H1 (cell line): ENCODE data around the gene SIN3B. TPM values are rescaled to one million over a fixed set of nuclear protein-coding genes. Genes with fewer than 3 reads are reported as not detected.

ENCODE experiments used
- CTCF ChIA-PET: fragments of 300-600 bp; sonication (Branson Sonifier 250); formaldehyde crosslinking; loops from one replicate; lab custom pipeline; 2021; ENCODE audit not compliant: partially characterized antibody; lab: Charles Lee
- POLR2A ChIA-PET: fragments of 300-600 bp; sonication (Branson Sonifier 250); formaldehyde crosslinking; loops from one replicate; lab custom pipeline; 2021; ENCODE audit warnings: inconsistent platforms; ENCODE audit not compliant: partially characterized antibody; lab: Charles Lee
- DNase-seq, 2 experiments: peaks; one replicate each; pipeline versions ENCODE4 v3.0.0 to v3.0.0-alpha.2; 2010 to 2022; ENCODE audit warnings: low spot score in 2 of 2, low read depth in 1 of 2, mixed read lengths in 1 of 2
- FAIRE-seq: peaks from 2 replicates; lab custom pipeline; 2011; peaks lifted over from hg19 to GRCh38; lab: Jason Lieb, UNC
- H2AFZ ChIP-seq: 2 replicates; pipeline ENCODE4 v1.8.1; 2012; ENCODE audit warnings: low read length, inconsistent platforms
- H2AK5ac ChIP-seq: 2 replicates; pipeline ENCODE4 v1.6.1; 2013; ENCODE audit warnings: low read depth, low read length
- H2BK120ac ChIP-seq: replicated peaks from 2 replicates; pipeline ENCODE3; 2013; ENCODE audit warnings: low read depth, low read length, inconsistent platforms
- H2BK12ac ChIP-seq: 2 replicates; pipeline ENCODE4 v1.6.1; 2013; ENCODE audit warnings: low read depth, low read length
- H2BK15ac ChIP-seq: 2 replicates; pipeline ENCODE4 v1.6.1; 2013; ENCODE audit warnings: low read length
- H2BK20ac ChIP-seq: 2 replicates; pipeline ENCODE4 v1.6.1; 2013; ENCODE audit warnings: low read length
- H2BK5ac ChIP-seq: 2 replicates; pipeline ENCODE4 v1.6.1; 2013; ENCODE audit warnings: low read depth, low read length
- H3K14ac ChIP-seq: 2 replicates; pipeline ENCODE4 v1.6.1; 2013; ENCODE audit warnings: inconsistent platforms; ENCODE audit not compliant: insufficient read length
- H3K18ac ChIP-seq: 2 replicates; pipeline ENCODE4 v1.6.1; 2013; ENCODE audit warnings: low read length; ENCODE audit errors: extremely low read depth
- H3K23ac ChIP-seq: 2 replicates; pipeline ENCODE4 v1.6.1; 2013; ENCODE audit warnings: inconsistent platforms; ENCODE audit not compliant: insufficient read length
- H3K23me2 ChIP-seq: 2 replicates; pipeline ENCODE4 v1.6.1; 2013; ENCODE audit warnings: low read depth, low read length
- H3K27ac ChIP-seq: 2 replicates; pipeline ENCODE4 v1.6.1; 2011; ENCODE audit warnings: low read depth, low read length, inconsistent platforms
- H3K27me3 ChIP-seq, 4 experiments: replicated peaks in 1 of 4; 1 replicate in 1 of 4; 2 replicates in 3 of 4; pipeline versions ENCODE4 v1.6.1 to v1.8.1; 2011 to 2013; ENCODE audit warnings: low read length in 3 of 4, mild to moderate bottlenecking in 3 of 4, inconsistent platforms in 2 of 4, mixed read lengths in 2 of 4, moderate library complexity in 1 of 4; ENCODE audit not compliant: control insufficient read depth in 3 of 4, insufficient read depth in 3 of 4; ENCODE audit errors: extremely low read depth in 1 of 4
- H3K36me3 ChIP-seq, 4 experiments: 2 replicates each; pipeline versions ENCODE4 v1.6.1 to v1.8.1; 2011 to 2013; ENCODE audit warnings: mild to moderate bottlenecking in 4 of 4, low read length in 3 of 4, moderate library complexity in 2 of 4, control low read depth in 1 of 4, inconsistent platforms in 1 of 4; ENCODE audit not compliant: insufficient read depth in 4 of 4, control insufficient read depth in 2 of 4
- H3K4ac ChIP-seq: replicated peaks from 2 replicates; pipeline ENCODE3; 2013; ENCODE audit warnings: low read length, low read depth, mixed read lengths, inconsistent platforms; ENCODE audit not compliant: insufficient read length
- H3K4me1 ChIP-seq, 4 experiments: replicated peaks in 1 of 4; 1 replicate in 1 of 4; 2 replicates in 3 of 4; pipeline versions ENCODE4 v1.6.1 to v1.8.1; 2011 to 2013; ENCODE audit warnings: low read length in 3 of 4, inconsistent platforms in 2 of 4, mixed read lengths in 1 of 4; ENCODE audit not compliant: insufficient read depth in 4 of 4, control insufficient read depth in 3 of 4
- H3K4me2 ChIP-seq, 2 experiments: 2 replicates each; pipeline versions ENCODE4 v1.6.1 to v1.8.1; 2011 to 2013; ENCODE audit warnings: low read depth in 2 of 2, low read length in 2 of 2, control low read depth in 1 of 2, inconsistent platforms in 1 of 2, mild to moderate bottlenecking in 1 of 2; ENCODE audit not compliant: insufficient read depth in 1 of 2
- H3K4me3 ChIP-seq, 4 experiments: fragments of 200-600, 300-600 bp in 1 of 4; sonication (generic), shearing (Covaris generic), sonication (Bioruptor Twin) in 1 of 4; 2 replicates each; pipeline versions ENCODE4 v1.5.1 to v1.8.1; 2011 to 2016; ENCODE audit warnings: low read length in 4 of 4, low read depth in 3 of 4, control low read depth in 2 of 4, inconsistent platforms in 2 of 4, mild to moderate bottlenecking in 2 of 4, mixed read lengths in 1 of 4, moderate library complexity in 1 of 4; ENCODE audit not compliant: insufficient read depth in 2 of 4; ENCODE audit errors: extremely low read depth in 1 of 4
- H3K56ac ChIP-seq: replicated peaks from 2 replicates; pipeline ENCODE3; 2013; ENCODE audit warnings: low read depth, mild to moderate bottlenecking, mixed read lengths, low read length, inconsistent platforms; ENCODE audit not compliant: insufficient read length
- H3K79me1 ChIP-seq: 2 replicates; pipeline ENCODE4 v1.6.1; 2013; ENCODE audit warnings: low read depth, low read length, control low read depth
- H3K79me2 ChIP-seq, 2 experiments: 2 replicates each; pipeline versions ENCODE4 v1.6.1 to v1.8.1; 2012 to 2013; ENCODE audit warnings: low read length in 2 of 2, mild to moderate bottlenecking in 2 of 2, inconsistent platforms in 1 of 2; ENCODE audit not compliant: insufficient read depth in 2 of 2, control insufficient read depth in 1 of 2
- H3K9ac ChIP-seq, 4 experiments: replicated peaks in 1 of 4; 1 replicate in 1 of 4; 2 replicates in 3 of 4; pipeline versions ENCODE4 v1.6.1 to v1.8.1; 2011 to 2013; ENCODE audit warnings: low read depth in 3 of 4, low read length in 3 of 4, control low read depth in 2 of 4, mild to moderate bottlenecking in 2 of 4, moderate library complexity in 2 of 4, inconsistent platforms in 1 of 4; ENCODE audit errors: extremely low read depth in 1 of 4
- H3K9me3 ChIP-seq, 2 experiments: 2 replicates each; pipeline versions ENCODE4 v1.6.1 to v1.8.1; 2012 to 2013; ENCODE audit warnings: mild to moderate bottlenecking in 2 of 2, moderate library complexity in 2 of 2, control low read depth in 1 of 2, inconsistent platforms in 1 of 2, low read depth in 1 of 2, low read length in 1 of 2, mixed read lengths in 1 of 2; ENCODE audit not compliant: insufficient read depth in 2 of 2
- H4K20me1 ChIP-seq, 2 experiments: replicated peaks in 1 of 2; 2 replicates each; pipeline versions ENCODE3 to v1.8.1; 2011 to 2013; ENCODE audit warnings: inconsistent platforms in 2 of 2, low read length in 2 of 2, mild to moderate bottlenecking in 1 of 2; ENCODE audit not compliant: insufficient read depth in 2 of 2, control insufficient read depth in 1 of 2
- H4K5ac ChIP-seq: 2 replicates; pipeline ENCODE4 v1.6.1; 2013; ENCODE audit warnings: low read length, low read depth, mixed read lengths, inconsistent platforms; ENCODE audit not compliant: insufficient read length
- H4K8ac ChIP-seq: 2 replicates; pipeline ENCODE4 v1.8.0; 2013; ENCODE audit warnings: mild to moderate bottlenecking, moderate library complexity, low read length, inconsistent platforms; ENCODE audit not compliant: insufficient read depth; ENCODE audit errors: extremely low read depth
- H4K91ac ChIP-seq: replicated peaks from 2 replicates; pipeline ENCODE3; 2013; ENCODE audit warnings: low read length, mixed read lengths, inconsistent platforms; ENCODE audit not compliant: insufficient read length
- HDAC6 ChIP-seq: IDR thresholded peaks from one replicate; pipeline ENCODE4 v1.7.1; 2012; ENCODE audit warnings: low read depth, mild to moderate bottlenecking, inconsistent platforms, low read length, moderate library complexity
- KDM1A ChIP-seq: fragments of 200-600, 300-600 bp; sonication (generic); IDR thresholded peaks from 2 replicates; pipeline ENCODE4 v1.7.1; 2016; ENCODE audit warnings: mild to moderate bottlenecking, low read length, borderline replicate concordance
- POU5F1 ChIP-seq: IDR thresholded peaks from 2 replicates; pipeline ENCODE4 v1.6.1; 2011; ENCODE audit warnings: low read depth, mild to moderate bottlenecking, low read length, moderate library complexity
- RAD21 ChIP-seq, 2 experiments: IDR thresholded peaks in 1 of 2; conservative IDR thresholded peaks in 1 of 2; 2 replicates each; pipeline ENCODE4 v1.6.1; 2011; ENCODE audit warnings: low read depth in 2 of 2, low read length in 2 of 2, improper control_type of control experiment in 1 of 2, inconsistent platforms in 1 of 2, mild to moderate bottlenecking in 1 of 2, moderate library complexity in 1 of 2
- RFX5 ChIP-seq: IDR thresholded peaks from 2 replicates; pipeline ENCODE4 v1.6.1; 2011; ENCODE audit warnings: low read depth, low read length, improper control_type of control experiment, borderline replicate concordance
- RNF2 ChIP-seq: fragments of 200-900, 300-1000 bp; sonication (generic); IDR thresholded peaks from 2 replicates; pipeline ENCODE4 v1.7.1; 2016; ENCODE audit warnings: borderline replicate concordance, low read depth, mild to moderate bottlenecking, antibody characterized with exemption, low read length; ENCODE audit not compliant: poor library complexity, severe bottlenecking; ENCODE audit errors: missing control alignments
- SIN3A ChIP-seq, 2 experiments: IDR thresholded peaks in 1 of 2; conservative IDR thresholded peaks in 1 of 2; 2 replicates each; pipeline ENCODE4 v1.6.1; 2011 to 2012; ENCODE audit warnings: low read length in 2 of 2, improper control_type of control experiment in 1 of 2, low read depth in 1 of 2, mild to moderate bottlenecking in 1 of 2
- SIRT6 ChIP-seq: IDR thresholded peaks from one replicate; pipeline ENCODE4 v1.7.1; 2012; ENCODE audit warnings: low read length, inconsistent platforms
- SIX5 ChIP-seq: IDR thresholded peaks from 2 replicates; pipeline ENCODE4 v1.6.1; 2011; ENCODE audit warnings: mild to moderate bottlenecking, low read depth, low read length
- TAF7 ChIP-seq: optimal IDR thresholded peaks from 2 replicates; pipeline ENCODE3; 2011; ENCODE audit warnings: low read depth, mild to moderate bottlenecking, inconsistent platforms, low read length, moderate library complexity, borderline replicate concordance
- YY1 ChIP-seq: IDR thresholded peaks from 2 replicates; pipeline ENCODE4 v1.6.1; 2011; ENCODE audit warnings: low read depth, mild to moderate bottlenecking, low read length
- WGBS, 2 experiments: shearing (Covaris generic) in 1 of 2; methylation state at CpG; one replicate each; pipeline versions ENCODE4 v1.1.6 to v1.1.7; 2013 to 2015; ENCODE audit warnings: low lambda C conversion rate in 2 of 2, mixed read lengths in 2 of 2, inconsistent platforms in 1 of 2, low coverage in 1 of 2, missing lambda C conversion rate in 1 of 2; ENCODE audit not compliant: insufficient replicate concordance in 2 of 2, insufficient coverage in 1 of 2, insufficient read length in 1 of 2; ENCODE audit errors: extremely low coverage in 1 of 2, missing lambda C conversion rate in 1 of 2; 5-methylcytosine and 5-hydroxymethylcytosine counted together
- polyA plus RNA-seq, 7 experiments: library from polyadenylated mRNA; depleted of rRNA in 3 of 7; stranded (reverse) in 5 of 7; unstranded in 2 of 7; fragments of >200 nt in 5 of 7; fragments of 200-250 nt in 2 of 7; gene quantifications; 1 replicate in 5 of 7; 2 replicates in 1 of 7; 4 replicates in 1 of 7; pipeline versions ENCODE4 v1.2.1 to v1.2.3, GENCODE V29; 2011 to 2013; ENCODE audit warnings: missing spikeins in 2 of 7, mixed read lengths in 2 of 7
- total RNA-seq: library from RNA; stranded (reverse); fragmentation: NEBNext Ultra II Directional; extraction: Animal tissue kit (Norgen Biotek cat#: 25700); gene quantifications from 2 replicates; pipeline ENCODE4 v1.2.1, GENCODE V29; 2021

The SIN3B gene
- total and polyA plus RNA-seq, 2 of the 8 experiments (the other 6 are each of a cell fraction or from before 2014, with no cell fraction given), result 29.5 to 71.1 TPM

- Histone ChIP-seq H2BK12ac (no peak overlapping the region), H3K4ac (no peak overlapping the region), H2AFZ (no peak overlapping the region), H2BK15ac (no peak overlapping the region), H3K4me1 (peaks cover 0 to 2% (median under 1%) of the 10 kb centered on the region in 4 experiments; a peak in 2 of 7 replicates), H3K14ac (no peak overlapping the region), H3K79me2 (no peaks in the 10 kb centered on the region; a peak in 1 of 4 replicates), H3K27ac (no peak overlapping the region), H4K8ac (no peak overlapping the region), H3K18ac (no peak overlapping the region), H3K23ac (no peak overlapping the region), H3K23me2 (no peaks in the 10 kb centered on the region), H3K79me1 (peaks cover 3% of the 10 kb centered on the region; the same call in 1 of the 2 replicates), H2BK120ac (no peak overlapping the region), H4K20me1 (peaks cover 4 to 14% of the 10 kb centered on the region in 2 experiments), H4K91ac (no peak overlapping the region), H4K5ac (no peak overlapping the region), H3K9me3 (no peaks in the 10 kb centered on the region), H3K36me3 (peaks cover 25 to 83% (median 52%) of the 10 kb centered on the region in 4 experiments), H2AK5ac (no peak overlapping the region), H2BK20ac (no peak overlapping the region), H2BK5ac (no peak overlapping the region), H3K9ac (no peak overlapping the region), H3K4me3 (no peak overlapping the region), H3K27me3 (no peaks in the 10 kb centered on the region), H3K56ac (no peak overlapping the region), H3K4me2 (no peak overlapping the region)
- no peak for FAIRE-seq
- ChIA-PET POLR2A (interaction anchor here (0.8 to 1.3 kb wide), 2 partner anchors 9 to 11 kb away, joined by 3 read pairs; no protein-coding TSS in a partner anchor), CTCF (no interaction called here)
- WGBS, 2 experiments, result 90% methylated on average over 6 of the region's 6 CpGs; no CpG with 5 or more reads in 1 of the 2 experiments
- no peak for DNase-seq
- TF ChIP-seq RNF2 (no peak), SIN3A (conservative IDR thresholded peaks at IDR 0.05 in 1 of 2, IDR thresholded peaks at IDR 0.05 in 1 of 2; ENCODE audit: low read depth in 1 of 2, low read length in 2 of 2) (no peak), SIRT6 (no peak), POU5F1 (no peak), KDM1A (no peak), SIX5 (no peak), RAD21 (IDR thresholded peaks at IDR 0.05 in 1 of 2, conservative IDR thresholded peaks at IDR 0.05 in 1 of 2; ENCODE audit: low read depth in 2 of 2, low read length in 2 of 2) (no peak), HDAC6 (no peak), TAF7 (no peak), RFX5 (no peak), YY1 (no peak)
Measured at GRCh38 chr19:16847430-16847829, 18.2 kb downstream of the SIN3B start.
